Measurements from ENCODE around the gene FBXL7.

Gene FBXL7

DNA sequence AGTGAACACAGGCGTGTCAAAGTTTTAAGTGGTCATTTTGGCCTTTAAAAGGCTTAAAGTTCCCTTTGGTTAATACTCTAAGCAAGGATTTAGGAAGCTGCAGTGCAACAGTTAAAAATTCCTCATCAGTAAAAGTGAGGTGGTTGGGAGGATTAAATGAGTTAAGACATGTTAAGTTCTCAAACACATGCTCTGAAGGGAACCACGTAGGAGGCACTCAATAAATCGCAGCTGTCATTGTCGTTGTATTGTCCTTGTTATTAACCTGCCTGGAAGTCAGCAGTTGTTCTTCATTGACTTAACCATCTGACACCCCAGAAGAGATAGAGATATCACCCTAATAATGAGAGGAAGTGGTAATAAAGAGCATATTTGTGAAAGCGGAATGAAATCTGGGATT is 432.1 kb downstream of the FBXL7 start:
- TF ChIP-seq, protein P1, sequence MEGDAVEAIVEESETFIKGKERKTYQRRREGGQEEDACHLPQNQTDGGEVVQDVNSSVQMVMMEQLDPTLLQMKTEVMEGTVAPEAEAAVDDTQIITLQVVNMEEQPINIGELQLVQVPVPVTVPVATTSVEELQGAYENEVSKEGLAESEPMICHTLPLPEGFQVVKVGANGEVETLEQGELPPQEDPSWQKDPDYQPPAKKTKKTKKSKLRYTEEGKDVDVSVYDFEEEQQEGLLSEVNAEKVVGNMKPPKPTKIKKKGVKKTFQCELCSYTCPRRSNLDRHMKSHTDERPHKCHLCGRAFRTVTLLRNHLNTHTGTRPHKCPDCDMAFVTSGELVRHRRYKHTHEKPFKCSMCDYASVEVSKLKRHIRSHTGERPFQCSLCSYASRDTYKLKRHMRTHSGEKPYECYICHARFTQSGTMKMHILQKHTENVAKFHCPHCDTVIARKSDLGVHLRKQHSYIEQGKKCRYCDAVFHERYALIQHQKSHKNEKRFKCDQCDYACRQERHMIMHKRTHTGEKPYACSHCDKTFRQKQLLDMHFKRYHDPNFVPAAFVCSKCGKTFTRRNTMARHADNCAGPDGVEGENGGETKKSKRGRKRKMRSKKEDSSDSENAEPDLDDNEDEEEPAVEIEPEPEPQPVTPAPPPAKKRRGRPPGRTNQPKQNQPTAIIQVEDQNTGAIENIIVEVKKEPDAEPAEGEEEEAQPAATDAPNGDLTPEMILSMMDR (IDR thresholded peaks at IDR 0.05; ENCODE audit: insufficient read depth, low read depth, low read length, missing control alignments) = no peak

DNA sequence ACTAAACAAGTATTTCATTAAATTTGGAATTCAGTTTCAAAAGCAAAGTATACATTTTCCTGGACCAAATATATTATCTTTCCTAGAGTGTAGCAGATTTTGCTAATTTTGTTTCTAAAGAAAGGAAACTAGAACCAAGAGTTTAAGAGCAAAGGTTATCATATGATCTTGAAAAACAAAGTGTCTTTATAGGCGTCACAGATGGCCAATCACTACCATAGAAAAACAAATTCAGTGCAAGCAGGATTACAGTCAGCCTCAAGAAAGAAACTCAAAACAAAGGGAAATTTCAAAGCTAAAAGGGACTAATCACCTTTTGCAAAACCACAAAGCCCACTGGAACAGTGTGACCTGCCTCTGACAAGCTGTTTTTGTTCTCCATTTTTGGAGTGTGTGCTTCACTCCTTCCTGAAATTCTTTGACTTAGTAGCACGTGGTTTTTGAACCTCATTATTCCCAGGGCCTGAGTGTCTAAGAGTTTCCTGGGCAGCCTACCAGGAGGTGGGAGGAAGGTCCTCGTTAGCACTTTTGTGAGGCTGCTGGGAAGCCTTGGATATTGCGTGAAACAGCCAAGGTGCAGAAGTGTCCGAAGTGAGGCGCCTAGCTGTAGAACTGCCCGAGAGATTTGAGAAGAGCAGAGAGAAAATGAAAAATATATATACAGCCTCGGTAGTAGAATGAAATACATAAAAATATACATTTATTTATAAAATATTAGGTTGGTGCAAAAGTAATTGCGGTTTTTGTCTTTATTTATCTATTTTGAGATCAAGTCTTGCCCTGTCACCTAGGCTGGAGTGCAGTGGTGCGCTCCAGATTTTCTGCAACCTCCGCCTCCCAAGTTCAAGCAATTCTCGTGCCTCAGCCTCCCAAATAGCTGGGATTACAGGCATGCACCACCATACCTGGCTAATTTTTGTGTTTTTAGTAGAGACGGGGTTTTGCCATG is 433.6 kb downstream of the FBXL7 start:
- TF ChIP-seq, protein P1 (IDR thresholded peaks at IDR 0.05; ENCODE audit: insufficient read depth, low read depth, low read length, missing control alignments) = no peak
- H3K4me3 ChIP-seq (ENCODE audit: low read depth, low read length) = no peak overlapping the region
- DNase-seq (ENCODE audit: low read depth) = no peak

More for the DNA sequence above, 432.1 kb downstream of the FBXL7 start:
- no peak overlapping the region for H3K4me3 ChIP-seq (ENCODE audit: low read depth, low read length)
- no peak for DNase-seq (ENCODE audit: low read depth)

DNA sequence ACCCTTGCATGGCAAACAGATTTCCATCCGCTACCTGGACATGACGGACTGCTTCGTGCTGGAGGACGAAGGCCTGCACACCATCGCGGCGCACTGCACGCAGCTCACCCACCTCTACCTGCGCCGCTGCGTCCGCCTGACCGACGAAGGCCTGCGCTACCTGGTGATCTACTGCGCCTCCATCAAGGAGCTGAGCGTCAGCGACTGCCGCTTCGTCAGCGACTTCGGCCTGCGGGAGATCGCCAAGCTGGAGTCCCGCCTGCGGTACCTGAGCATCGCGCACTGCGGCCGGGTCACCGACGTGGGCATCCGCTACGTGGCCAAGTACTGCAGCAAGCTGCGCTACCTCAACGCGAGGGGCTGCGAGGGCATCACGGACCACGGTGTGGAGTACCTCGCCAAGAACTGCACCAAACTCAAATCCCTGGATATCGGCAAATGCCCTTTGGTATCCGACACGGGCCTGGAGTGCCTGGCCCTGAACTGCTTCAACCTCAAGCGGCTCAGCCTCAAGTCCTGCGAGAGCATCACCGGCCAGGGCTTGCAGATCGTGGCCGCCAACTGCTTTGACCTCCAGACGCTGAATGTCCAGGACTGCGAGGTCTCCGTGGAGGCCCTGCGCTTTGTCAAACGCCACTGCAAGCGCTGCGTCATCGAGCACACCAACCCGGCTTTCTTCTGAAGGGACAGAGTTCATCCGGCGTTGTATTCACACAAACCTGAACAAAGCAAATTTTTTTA is 436.7 kb downstream of the FBXL7 start:
- DNase-seq (ENCODE audit: low read depth) = no peak
- TF ChIP-seq, protein P1 (IDR thresholded peaks at IDR 0.05; ENCODE audit: insufficient read depth, low read depth, low read length, missing control alignments) = no peak
- no peak overlapping the region for H3K4me3 ChIP-seq (ENCODE audit: low read depth, low read length)

DNA sequence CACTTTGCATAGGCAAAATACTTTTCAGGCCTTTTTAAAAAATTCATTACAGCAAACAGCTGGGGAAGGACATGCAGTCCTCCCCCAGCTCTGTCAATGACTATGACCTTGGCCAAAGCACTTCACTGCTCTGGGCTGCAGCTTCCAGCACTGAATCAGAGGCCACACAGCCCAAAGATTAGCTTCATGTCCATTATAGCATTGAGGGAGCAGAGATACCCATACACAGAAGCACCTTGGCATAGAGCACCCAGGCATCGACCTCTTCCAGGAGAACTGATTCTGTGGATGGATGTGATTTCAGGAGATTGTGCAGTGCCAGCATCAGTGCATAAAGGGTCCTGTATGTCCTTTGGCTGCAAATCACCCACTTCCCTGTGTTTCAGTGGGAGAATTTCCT is 437.7 kb downstream of the FBXL7 start:
- DNase-seq (ENCODE audit: low read depth) = no peak
- TF ChIP-seq, protein P1 (IDR thresholded peaks at IDR 0.05; ENCODE audit: insufficient read depth, low read depth, low read length, missing control alignments) = no peak
- no peak overlapping the region for H3K4me3 ChIP-seq (ENCODE audit: low read depth, low read length)

DNA sequence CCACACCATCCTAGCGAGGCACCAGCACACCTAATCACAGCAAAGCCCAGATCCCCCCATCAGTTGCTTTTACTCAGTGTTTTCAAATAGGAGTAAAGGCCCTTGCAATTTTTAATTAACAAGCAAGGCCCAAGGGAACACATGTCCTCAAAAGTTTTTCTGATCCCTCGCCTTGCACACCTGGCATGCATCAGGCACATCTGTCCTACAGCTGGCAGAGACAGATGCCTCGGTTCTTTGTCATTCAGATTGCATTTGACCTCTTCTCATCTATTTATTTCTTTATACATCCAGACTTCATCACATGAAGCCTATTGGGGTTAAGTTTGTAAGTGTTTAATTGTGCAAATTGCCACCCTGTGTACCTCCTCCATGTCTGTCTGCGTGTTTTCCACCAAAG is 438.2 kb downstream of the FBXL7 start:
- no peak overlapping the region for H3K4me3 ChIP-seq (ENCODE audit: low read depth, low read length)
- DNase-seq (ENCODE audit: low read depth) = no peak
- TF ChIP-seq, protein P1 (IDR thresholded peaks at IDR 0.05; ENCODE audit: insufficient read depth, low read depth, low read length, missing control alignments) = no peak

DNA sequence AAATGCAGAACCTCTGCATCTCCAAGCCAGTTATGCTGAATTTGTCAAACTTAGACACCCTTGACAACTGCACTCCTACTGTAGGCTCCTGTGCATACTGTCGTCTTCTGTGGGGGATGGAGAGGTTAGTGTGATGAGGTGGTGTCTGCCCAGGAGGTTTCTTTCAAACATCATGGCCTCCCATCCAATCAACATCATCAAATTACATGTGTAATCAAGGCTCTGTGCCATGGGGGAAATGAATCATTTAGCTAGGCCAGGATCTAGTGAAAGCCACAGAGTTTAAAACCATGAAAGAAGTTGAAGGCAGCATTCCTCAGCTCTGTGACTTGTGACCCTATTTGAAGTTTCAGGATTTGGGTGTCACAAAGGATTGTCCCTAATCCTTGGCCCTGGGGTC is 439.0 kb downstream of the FBXL7 start:
- DNase-seq (ENCODE audit: low read depth) = no peak
- no peak overlapping the region for H3K4me3 ChIP-seq (ENCODE audit: low read depth, low read length)
- TF ChIP-seq, protein P1 (IDR thresholded peaks at IDR 0.05; ENCODE audit: insufficient read depth, low read depth, low read length, missing control alignments) = no peak

Measured in GM12865 (cell line).